ENCODE measurements around the gene DMD.

Gene DMD

GRCh38 chrX:31098079-31098478 is 2113.3 kb downstream of the DMD start:
- no peak for DNase-seq

GRCh38 chrX:31093639-31093975 is 2117.7 kb downstream of the DMD start:
- no peak for ATAC-seq
- no peak for DNase-seq

More at GRCh38 chrX:31098079-31098478, 2113.3 kb downstream of the DMD start:
- no peak for ATAC-seq

DNA sequence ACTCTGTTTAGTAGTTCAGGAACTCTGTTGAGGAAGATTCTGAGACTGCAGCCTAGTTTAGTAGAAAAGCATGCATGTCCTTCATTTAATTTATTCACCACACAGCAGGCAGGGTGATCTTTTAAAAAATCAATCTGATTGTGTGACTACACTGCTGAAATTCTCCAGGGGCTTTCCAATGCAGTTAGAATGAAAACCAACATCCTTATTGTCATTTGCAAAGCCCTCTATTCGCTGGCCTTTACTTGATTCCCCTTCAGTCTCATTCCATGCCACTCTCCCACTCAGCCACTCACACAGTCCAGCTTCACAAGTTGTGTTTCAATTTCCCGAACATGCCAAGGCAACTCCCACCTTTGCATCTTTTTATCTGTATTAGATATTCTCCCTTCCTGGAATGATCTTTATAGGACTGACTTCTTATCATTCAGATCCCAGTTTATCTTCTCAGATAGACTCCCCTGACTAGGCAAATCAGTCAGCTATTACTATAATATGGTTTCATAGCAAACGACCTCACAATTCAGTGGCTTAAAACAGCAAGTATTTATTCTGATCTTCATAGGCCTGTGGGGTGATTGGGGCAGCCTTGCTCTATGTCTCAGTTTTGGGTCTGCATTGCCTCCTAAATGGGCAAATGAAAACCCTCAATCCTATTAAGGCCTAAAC is 2118.2 kb downstream of the DMD start:
- ATAC-seq, result no peak
- DNase-seq, result no peak

- ATAC-seq, result no peak
- no peak for DNase-seq
Measured at GRCh38 chrX:31092476-31092875, 2118.9 kb downstream of the DMD start.

DNA sequence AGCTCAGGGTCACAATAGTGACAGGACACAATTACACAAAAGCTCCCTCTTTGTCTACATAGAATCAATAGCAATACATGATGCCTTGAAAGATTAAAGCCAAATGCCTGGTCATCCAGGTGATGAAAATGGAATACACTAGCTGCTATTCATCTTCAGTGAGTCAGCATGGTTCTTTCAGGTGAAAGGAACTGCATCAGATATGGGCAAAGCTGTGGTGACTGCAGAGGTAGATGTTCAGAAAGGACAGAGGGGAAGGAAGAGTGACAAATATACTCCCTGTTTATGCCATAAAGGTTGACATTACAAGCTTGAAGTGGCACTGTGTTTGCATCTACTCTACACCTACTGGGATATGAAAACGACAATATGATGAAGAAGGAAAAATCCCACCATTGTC is 2119.5 kb downstream of the DMD start:
- ATAC-seq, result no peak
- DNase-seq, result no peak

GRCh38 chrX:31074522-31074921 is 2136.8 kb downstream of the DMD start:
- no peak for ATAC-seq

DNA sequence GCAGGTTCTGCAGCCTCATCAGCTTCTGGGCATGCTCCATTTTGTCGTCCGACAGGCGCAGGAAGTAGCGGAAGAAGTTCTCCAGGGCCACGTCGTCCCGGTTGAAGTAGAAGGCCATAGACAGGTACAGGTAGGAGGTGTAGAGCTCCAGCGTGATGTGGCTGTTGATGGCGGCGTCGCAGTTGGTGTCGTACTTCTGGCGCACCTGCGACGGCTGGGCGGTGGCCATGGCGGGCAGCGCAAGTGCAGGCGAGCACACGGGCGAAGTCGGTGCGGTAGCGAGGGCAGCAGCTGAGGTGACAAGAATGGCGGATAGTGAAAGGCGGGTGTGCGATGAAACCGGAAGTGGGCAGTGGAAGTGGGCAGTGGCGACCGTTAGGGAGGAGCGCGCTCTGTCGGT is 2139.6 kb downstream of the DMD start, which contains the start of gene FTHL17:
TSS of gene FTHL17 (minus strand) at position 317 of the 400 bp plus-strand sequence. CDS start at position 229, 88 bp downstream.
- DNase-seq (no peak), ATAC-seq (no peak)

More at GRCh38 chrX:31074522-31074921, 2136.8 kb downstream of the DMD start:
- no peak for DNase-seq

DNA sequence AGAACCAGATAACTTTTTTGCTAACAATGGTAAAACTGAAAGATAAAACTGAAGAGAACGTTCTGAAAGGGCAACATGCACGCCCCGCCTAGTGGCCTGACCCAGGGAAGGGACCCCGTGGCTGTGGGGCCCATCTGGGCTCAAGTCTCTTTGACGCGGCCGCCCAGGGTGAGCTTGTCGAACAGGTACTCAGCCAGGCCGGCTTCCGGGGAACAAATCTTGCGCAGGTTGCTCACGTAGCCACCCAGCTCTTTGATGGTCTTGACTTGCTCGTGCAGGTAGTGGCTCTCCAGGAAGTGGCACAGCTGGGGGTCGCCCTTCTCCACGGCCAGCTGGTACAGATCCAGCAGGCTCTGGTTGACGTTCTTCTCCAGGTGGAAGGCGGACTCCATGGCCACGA is 2140.1 kb downstream of the DMD start:
- DNase-seq, result no peak
- no peak for ATAC-seq

DNA sequence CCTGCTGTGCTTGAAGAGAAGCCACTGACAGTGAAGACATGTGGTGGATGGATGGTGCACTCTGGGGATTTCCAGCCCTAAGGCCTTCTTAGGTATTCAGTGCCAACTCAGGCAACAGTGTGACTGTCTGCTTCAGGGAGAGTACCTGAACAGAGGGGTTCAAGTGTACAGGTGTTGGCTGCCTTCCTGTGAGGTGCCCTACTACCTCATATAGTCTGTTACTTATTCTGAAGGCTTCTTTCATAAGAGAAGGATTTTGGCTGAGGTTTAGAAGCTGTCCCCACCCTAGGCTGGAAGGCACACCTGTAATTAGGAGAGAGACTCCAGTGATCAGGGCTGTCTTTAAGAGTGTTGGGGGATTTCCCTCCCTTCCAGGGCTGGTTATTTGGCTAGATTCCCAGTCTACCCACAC is 2141.3 kb downstream of the DMD start:
- no peak for DNase-seq
- peak; percentile 81 for ATAC-seq

All from stimulated activated naive CD8-positive, alpha-beta T cell treated with anti-CD3 and anti-CD28 coated beads, Interleukin-15, Interleukin-2, amounts not matched to agents 100 U/mL and 50 U/mL, for 24 hours (primary cell).